Smooth muscle cell of the brain vasculature (primary cell): ENCODE measurements around the gene MBP.
"Not testable (repeated sequence)": the region's sequence is repeated elsewhere in the genome, so short reads cannot be mapped to it uniquely, and the experiment has no call there.

Source experiments
- DNase-seq: peaks from one replicate; pipeline ENCODE4 v3.0.0-alpha.2; 2012; ENCODE audit warnings: low read depth, low spot score

Gene MBP

GRCh38 chr18:77006305-77007175 is 126.0 kb downstream of the MBP start:
- no peak for DNase-seq

GRCh38 chr18:77005651-77006195 is 126.9 kb downstream of the MBP start:
- DNase-seq: no peak

GRCh38 chr18:77004555-77005380 is 127.8 kb downstream of the MBP start:
- DNase-seq: no peak

GRCh38 chr18:77003316-77003715 is 129.3 kb downstream of the MBP start:
- DNase-seq: no peak

- DNase-seq: no peak
Measured at GRCh38 chr18:77002496-77002895, 130.1 kb downstream of the MBP start.

- no peak for DNase-seq
Measured at GRCh38 chr18:77001979-77002378, 130.6 kb downstream of the MBP start.

GRCh38 chr18:77001041-77001440 is 131.5 kb downstream of the MBP start:
- no peak for DNase-seq

- no peak for DNase-seq
Measured at GRCh38 chr18:77000527-77000926, 132.1 kb downstream of the MBP start.

GRCh38 chr18:76999077-76999476 is 133.5 kb downstream of the MBP start:
- DNase-seq: no peak

GRCh38 chr18:76997951-76998808 is 134.4 kb downstream of the MBP start:
- no peak for DNase-seq

- DNase-seq: no peak
Measured at GRCh38 chr18:76996429-76996828, 136.2 kb downstream of the MBP start.

- DNase-seq: no peak
Measured at GRCh38 chr18:76995896-76996295, 136.7 kb downstream of the MBP start.

GRCh38 chr18:76994086-76994654 is 138.4 kb downstream of the MBP start:
- no peak for DNase-seq

GRCh38 chr18:76993573-76993972 is 139.0 kb downstream of the MBP start:
- no peak for DNase-seq

GRCh38 chr18:76993085-76993382 is 139.5 kb downstream of the MBP start:
- no peak for DNase-seq

GRCh38 chr18:76992226-76993084 is 140.1 kb downstream of the MBP start:
- DNase-seq: no peak

- DNase-seq: no peak
Measured at GRCh38 chr18:76991021-76991688, 141.4 kb downstream of the MBP start.

- not testable (repeated sequence) for DNase-seq
Measured at GRCh38 chr18:76990343-76991020, 142.1 kb downstream of the MBP start.

GRCh38 chr18:76989647-76990190 is 142.9 kb downstream of the MBP start:
- DNase-seq: no peak
